HG02884 (cell line): ENCODE results near the gene CASK.

ENCODE experiments used
- ATAC-seq: cut with Tn5 transposase; IDR thresholded peaks from one replicate; pipeline ENCODE4 v1.9.1; 2021; ENCODE audit warnings: mild to moderate bottlenecking, moderate library complexity; ENCODE audit not compliant: unreplicated experiment

Gene CASK

DNA sequence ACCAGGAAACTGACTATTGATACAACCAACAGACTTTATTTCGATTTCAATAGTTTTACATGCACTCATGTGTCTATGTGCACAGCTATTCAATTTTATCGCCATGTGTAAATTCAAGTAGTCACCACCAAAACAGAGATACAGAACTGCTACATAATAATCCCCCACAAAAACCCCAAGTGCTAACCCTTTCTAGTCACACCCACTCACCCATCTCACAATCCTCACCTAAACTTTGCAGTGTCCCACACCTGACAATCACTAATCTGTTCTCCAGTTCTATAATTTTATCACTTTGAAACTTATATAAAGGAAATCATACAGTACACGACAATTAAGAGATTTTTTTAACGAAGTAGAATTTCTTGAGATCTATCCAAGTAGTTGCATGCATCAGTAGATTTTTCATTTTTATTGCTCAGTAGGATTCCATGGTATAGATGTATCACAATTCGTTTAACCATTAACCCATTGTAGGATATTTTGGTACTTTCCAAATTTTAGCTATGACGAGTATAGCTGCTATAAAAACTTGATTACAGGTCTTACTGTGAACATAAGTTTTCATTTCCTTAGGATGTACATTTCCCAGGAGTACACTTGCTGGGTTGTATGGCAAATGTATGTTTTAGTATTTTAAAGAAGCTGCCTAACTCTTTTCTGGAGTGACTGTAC is 85.9 kb downstream of the CASK start:
- no peak for ATAC-seq

DNA sequence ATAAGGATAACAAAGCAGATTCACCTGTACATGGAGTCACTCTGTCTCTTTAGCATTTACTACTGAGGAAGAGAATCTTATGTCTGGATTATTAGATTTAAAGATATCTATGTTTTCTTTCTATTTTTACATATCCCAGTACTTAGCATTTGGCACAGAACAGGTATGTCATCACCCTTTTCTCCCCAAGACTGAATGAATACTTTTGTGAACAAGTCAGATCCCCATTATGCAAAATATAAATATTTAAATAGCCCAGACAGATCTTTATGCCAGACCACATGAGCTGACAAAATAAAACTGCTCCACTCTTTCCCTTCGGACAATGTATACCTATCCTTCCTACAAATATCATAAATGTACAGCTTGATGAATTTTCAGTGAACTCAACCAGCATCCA is 94.5 kb downstream of the CASK start:
- no peak for ATAC-seq

DNA sequence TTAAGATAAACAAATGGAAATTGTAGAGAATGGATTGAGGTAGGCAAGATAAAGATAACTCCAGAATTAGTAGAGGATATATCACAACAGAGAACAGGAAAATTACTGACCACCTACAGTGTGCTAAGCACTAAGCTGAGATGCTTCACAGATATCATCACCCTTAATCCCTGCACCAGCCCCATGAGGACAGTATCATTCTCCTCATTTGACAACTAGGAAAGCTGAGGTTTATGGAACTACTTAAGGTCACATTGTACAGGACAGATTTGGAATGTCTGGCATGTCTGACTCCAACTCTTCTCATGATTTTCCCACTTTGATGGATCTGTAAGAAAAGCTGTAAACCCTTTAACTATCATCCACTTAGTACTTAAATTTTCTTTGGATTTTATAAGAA is 95.5 kb downstream of the CASK start:
- no peak for ATAC-seq

DNA sequence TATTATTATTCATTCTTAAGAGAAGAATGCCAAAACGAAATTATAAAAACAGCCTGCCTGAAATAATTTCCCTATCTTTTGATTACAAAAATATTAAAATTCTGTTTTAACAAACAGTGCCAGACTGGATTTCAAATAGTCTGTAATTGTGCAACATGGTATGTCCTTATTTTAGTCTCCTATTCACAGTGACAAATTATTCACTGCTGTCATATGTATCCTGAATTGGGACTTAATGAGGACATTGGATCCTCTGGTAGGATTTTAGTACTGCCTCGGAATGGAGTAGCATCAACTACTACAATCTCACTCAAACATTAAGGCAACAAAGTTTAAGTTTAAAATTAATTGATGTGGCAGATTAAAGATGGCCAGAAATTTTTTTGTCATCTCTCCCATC is 97.6 kb downstream of the CASK start:
- ATAC-seq = no peak

DNA sequence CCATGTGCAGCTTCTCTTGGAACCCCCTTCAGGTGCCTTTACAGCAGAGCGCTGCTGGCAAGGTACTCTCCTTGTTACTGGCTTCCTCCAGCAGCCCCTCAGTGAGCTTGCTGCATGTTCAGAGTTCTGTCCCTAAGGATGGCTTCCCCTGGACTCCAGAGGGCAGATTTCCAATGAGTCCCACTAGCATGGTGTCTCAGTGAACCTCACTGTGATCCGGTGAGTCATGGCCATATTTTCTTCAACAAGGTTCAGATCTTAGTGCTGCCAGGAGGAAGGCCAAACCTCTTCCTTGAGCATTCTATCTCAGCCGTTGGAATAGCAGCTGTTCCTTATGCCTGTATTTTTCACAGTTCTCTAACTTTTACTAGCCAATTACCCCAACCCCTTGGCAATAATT is 98.8 kb downstream of the CASK start:
- ATAC-seq = no peak

DNA sequence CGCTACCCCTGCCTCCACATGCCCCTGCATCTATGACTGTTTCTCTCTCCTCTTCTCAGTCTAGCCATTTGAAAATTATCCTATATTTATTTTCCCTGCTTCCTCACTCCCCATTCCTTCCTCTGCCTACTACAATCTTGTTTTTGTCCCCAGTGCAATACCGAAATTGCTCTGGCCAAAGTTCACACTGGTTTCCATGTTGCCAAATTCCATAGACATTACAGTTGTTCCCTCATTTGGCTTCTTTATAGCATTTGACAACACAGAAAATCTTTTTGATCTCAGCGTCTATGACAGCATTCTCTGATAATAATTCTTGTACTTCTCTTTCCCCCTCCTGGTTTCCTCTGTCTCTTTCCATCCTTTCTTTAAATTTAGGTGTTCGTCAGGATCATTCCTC is 100.0 kb downstream of the CASK start:
- ATAC-seq = no peak

DNA sequence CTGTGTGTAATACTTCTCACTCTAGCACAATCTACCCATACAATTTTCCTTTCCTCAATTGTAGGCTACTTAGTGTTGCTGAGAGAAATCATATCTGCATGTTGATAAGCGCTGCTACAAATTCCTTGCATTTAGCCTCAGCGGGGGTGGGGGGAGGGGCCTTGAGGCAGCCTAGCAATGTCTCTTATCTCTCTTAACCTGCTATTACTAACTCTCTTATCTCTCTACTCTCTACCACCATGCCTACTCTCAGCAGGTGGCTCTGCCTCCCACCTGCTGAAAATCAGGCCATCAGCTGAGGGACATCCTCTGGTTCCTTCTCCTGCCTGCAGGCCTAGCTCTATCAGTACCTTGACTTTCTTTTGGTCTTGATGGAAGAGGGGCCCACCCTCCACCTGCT is 100.5 kb downstream of the CASK start:
- ATAC-seq = no peak

DNA sequence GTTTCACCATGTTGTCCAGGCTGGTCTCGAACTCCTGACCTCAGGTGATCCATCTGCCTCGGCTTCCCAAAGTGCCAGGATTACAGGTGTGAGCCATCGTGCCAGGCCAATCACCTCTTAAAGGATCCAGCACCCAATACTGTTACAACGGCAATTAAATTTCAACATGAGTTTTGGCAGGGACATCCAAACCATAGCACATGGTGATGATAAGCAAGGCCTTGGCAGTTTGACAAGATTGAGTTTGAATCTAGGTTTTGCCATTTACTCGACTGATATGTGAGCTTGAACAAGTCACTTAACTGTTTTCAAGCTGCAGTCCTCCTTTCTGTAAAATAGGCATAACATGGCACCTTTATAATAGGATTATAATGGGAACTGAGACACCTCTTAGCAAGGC is 115.3 kb downstream of the CASK start:
- ATAC-seq = no peak

DNA sequence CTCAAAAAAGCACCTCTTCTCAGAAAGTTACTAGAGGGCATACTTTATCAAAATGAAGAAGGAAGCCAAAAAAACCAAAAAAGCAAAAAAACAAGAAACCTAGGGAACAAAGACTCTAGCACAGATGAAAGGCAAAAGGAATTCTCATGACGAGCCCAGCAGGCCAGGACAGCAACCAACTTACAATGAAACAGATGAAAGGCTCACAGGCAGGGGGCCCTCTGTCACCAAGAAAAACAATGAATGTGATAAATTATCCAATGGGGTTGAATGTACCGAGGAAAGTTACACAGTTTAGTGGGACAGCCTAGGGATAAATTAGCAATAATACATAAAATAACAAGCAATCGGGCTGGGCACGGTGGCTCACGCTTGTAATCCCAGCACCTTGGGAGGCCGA is 120.4 kb downstream of the CASK start:
- ATAC-seq = no peak

DNA sequence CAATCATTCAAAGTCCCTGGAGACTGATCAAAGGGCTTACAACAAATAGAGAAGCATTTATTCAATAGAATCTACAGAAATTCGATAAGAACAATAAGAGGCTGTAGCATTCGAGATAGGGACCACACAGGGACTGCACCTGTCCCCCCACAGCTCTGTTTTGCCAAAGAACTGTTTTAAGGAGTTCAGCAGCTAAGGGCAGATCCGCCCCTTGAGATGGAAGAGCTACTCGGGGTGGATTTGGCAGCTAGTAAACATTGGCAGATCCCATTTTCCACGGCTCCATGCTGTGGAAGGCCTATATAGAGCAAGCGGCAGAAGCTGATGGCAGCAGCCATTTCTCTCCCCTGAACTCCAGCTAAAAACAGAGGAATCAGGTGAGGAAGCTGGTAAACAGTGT is 123.7 kb downstream of the CASK start:
- no peak for ATAC-seq

DNA sequence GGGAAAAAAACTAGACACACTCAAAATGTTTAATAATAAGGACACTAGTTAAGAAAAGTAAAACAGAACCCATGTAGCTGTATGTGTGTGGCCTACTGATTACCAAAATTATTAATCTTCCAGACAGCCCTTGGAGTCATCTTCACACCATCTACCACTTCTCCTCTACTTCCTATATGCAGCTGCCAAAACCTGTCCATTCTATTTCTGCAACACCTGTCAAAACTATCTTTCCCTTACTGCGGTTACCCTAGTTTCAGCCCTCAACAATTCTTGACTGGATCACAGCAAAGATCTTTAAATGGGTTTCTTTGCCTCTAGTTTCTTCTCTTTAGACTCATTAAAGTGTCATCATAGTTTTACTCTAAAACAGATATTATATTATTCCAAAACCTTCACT is 126.8 kb downstream of the CASK start:
- no peak for ATAC-seq

DNA sequence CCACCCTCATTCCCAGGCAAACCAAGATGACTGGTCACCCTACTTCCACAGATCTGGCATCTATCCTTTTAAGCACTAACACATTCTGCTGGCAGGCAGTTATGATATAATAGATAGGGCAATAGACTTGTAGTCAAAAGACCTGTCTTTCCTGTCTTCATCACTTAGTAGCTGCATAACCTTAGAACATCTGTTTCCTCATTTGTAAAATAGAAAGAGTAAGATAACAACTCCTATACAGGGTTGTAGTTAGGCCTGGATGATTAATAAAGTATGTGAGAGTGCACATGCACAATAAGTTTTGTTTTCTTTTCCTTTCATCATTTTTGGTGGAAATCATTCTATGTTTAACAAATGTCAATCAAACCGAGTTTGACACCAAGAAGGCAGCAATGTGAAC is 127.3 kb downstream of the CASK start:
- no peak for ATAC-seq

DNA sequence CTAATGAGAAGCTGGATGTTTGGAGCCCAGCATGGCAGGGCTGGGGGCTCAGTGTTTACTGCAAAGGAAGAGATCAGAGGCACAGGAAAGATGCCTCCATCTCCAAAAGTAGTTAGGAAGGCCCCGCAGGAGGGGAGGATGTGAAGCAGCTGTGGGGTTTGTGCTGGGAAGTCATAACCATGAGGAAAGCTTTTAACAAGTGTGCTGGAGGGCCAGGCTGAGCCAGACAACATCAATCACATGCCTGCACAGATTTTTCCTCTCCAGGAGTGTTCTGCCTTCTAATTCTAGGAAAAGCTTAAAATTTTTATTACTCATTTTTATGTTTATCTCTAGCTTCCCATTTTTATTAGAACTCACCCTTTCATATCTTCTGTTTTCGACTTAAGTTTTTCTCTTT is 134.0 kb downstream of the CASK start:
- ATAC-seq = no peak

DNA sequence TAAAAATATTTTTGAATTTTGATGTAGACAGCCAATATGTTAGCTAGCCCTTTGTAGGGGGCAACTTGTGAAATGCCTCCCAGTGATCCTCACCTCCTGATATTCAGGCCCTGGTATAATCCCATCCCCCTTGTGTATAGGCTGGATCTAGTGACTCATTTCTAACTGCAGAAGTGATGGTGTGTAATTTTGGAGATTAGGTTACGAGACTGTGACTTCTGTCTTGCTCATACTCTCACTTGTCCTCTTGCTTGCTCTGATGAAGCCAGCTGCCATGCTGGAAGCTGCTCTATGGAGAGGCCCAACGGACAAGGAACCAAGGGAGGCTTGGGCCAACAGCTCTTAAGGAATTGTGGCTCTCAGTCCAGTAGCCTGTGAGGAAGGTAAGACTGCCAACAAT is 137.7 kb downstream of the CASK start:
- ATAC-seq = no peak

DNA sequence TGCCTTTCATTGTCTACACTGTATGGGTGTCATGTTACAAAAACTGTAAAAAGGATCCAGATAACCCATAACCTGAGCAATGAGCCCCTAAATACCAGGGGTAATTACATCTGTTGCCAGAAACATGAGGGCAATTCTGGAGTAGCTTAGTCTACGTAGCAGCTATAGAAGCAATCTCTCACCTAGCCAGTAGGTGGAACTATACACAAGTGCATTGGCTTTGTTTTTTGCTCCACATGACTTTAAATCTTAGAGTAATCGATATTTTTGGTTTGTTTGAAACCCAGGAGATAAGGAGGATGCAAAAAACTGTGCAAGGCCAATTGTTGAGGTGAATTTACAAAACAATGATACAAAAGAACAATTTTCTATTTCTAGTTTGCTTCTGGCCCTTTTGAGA is 141.9 kb downstream of the CASK start:
- ATAC-seq = no peak

DNA sequence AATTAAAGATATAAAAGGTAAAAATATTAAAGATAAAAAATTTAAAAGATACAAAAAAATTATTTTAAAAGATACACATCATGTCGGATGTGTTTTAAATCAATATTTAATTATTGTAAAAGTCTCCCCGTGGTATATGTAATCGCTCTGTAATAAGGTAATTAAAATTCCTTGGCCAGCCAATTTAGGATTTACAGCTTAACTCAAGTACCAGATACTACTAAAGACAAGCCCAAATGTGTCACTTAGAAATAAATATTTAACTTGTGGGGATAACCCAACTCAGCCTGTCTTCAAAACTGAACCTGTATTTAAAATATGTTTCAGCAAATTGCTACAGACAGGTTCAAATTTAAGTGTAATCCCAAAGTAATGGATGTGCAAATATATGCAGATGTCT is 143.4 kb downstream of the CASK start:
- ATAC-seq = no peak

DNA sequence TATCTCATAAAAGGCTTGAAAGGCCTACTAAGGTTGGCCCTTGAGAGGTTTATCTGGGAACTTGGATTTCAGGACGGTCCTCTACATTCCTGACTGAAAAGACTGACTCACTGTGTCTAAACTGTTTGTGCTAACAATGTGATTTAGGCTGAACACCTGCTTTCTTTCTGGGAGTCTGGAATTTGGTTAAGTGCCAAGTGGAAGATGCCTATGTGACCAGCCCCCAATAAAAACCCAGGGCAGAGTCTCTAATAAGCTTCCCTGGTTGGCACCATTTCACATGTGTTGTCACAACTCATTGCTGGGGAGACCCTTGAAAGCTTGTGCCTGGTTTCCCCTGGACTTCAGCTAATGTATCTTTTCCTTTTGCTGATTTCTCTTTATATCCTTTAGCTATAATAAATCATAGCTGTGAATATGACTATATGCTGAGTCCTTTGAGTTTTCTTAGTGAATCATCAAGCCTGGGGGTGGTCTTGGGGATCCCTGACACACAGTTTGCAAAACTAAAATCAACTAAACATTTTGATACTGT is 144.3 kb downstream of the CASK start:
- no peak for ATAC-seq

DNA sequence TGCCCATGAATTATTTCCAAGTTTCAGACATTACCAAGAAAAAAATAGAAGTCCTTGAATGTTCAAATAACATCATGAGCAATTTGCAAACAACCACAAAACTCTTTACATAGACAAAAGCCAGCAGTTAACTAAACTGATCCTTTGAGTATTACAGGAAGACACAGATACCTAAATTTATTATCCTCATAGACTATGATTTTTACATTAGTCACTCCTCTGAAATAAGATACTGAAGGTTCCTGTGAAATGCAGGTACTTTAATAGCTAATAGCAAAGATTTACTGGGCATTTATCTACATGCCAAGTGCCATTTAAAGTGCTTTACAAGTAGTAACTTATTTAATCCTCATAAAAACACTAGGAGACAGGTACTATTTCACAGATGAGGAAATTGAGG is 161.7 kb downstream of the CASK start:
- no peak for ATAC-seq

DNA sequence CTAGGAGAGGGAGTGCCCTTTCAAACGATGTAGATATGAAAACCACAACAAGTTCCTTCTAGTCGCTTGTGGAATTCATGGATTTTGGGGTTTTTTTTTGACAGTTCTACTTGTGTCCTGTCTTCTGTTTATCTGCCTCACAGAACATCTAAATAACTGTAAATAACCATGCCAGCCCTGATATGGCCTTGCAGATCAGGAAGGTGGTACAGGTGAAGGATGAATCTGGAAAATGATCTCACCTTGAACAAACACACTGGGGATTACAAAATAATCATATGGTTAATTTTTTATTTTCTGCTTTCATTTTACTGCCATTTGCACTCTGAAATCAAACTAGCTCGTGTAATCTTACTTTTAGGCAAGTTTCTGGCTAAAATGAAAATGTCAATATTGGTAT is 162.2 kb downstream of the CASK start:
- ATAC-seq = no peak

DNA sequence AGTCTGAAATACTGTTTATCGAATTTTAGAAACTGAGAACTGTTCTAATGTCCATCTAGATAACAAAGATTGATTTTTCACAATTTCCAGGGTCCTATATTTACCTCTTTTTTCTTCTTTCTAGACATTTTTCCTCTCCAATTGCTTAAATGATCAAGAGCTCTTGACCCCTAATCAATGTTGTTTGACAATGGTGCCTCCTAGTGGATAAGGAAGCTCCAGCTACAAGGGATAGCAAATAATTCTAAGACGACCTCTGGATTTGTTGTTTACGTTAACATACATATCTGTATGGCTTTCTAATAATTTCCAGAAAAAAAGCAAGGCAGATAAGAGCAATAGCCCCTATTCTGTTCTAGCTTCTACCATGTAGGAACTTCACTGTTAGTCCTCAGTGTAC is 163.5 kb downstream of the CASK start:
- no peak for ATAC-seq

DNA sequence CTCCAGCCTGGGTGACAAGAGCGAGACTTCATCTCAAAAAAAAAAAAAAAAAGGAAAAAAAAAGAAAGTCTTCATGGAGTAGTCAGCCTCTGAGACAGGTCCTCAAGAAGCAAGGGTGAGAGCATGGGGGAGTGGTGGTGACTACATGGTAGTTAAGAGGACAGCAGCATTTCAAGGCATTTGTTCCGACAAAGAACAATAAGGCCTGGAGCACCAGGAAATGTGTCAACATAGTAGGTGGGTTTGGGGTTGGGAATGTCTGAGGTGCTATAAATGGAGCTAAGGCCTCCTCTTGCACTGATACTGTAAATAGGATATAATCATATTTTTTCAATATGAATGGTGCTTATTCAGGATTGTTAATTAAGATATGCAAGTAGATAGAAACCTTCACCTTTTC is 165.0 kb downstream of the CASK start:
- no peak for ATAC-seq

DNA sequence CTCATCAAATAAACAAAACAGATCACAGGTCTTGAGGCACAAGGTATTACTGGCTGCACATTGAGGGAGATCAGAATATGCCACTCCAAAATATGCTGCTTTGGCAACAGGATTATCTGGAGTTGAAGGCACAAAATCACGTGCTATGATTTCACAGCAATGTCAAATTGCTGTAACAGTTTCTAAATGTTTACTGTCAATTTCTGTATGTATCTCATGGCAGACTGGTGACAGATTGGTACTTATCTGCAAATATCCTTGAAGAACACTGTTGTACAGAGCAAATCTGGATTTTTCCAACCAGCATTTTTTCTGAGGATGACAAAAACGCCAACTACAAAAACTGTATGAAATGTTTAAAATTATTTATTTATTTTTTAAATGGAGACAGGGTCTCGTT is 172.6 kb downstream of the CASK start:
- no peak for ATAC-seq

DNA sequence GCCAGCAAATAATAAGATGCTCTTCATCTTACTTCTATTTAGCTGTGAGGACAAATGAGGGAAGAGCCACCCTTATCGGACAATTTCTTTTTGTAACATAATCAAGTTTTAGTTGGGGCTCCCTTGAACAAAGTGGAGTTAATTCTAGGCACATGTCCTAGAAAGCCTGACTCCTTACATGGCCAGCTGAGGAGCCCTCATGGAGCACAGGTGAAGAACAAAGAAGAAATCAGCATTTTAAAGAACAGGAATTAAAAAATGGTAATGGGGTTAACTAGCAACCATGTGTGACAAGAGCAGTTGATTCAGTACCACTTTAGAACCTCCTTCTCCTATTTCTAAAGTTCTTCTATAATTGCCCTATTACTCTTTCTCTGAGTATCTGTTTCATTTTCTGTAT is 183.5 kb downstream of the CASK start:
- ATAC-seq = no peak
